ENCODE measurements around the gene PRAC2. TPM values are rescaled to one million over a fixed set of nuclear protein-coding genes. Genes with fewer than 3 reads are reported as not detected.
A peak's percentile ranks its signal among the peaks of the same experiment; 100 is the strongest.

Gene PRAC2
- total RNA-seq, 1 experiment from 2014 or later = 0.76 TPM

GRCh38 chr17:48720266-48721008 lies 2.5 kb upstream of the PRAC2 start:
- DNase-seq (ENCODE audit: low spot score) = no peak

DNA sequence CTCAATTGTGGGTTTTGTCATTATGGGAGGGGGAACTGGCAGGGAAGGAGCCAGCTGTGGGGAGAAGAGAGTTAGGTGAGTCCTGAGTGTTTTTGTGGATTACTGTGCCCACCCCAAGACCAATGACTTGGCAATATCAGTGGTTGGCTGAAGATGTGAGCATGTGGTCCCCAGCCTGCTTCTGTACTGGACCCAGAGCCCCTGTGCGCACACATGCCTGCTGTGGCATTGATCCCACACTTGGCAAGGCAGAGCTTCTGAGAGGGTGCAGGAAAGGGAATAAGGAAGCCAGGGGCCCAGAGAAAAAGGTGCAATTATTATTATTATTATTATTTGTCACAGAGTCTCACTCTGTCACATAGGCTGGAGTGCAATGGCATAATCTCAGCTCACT lies 2.0 kb upstream of the PRAC2 start:
- no peak for DNase-seq (ENCODE audit: low spot score)

- no peak for DNase-seq (ENCODE audit: low spot score)
These were observed 631 bp upstream of the PRAC2 start, which contains the start of gene PRAC1 for GRCh38 chr17:48722201-48722907. Gene PRAC1, minus strand, starts transcription at chr17:48722518. Its CDS starts 126 bp downstream, at chr17:48722392.

- no peak for DNase-seq (ENCODE audit: low spot score)
These were observed 652 bp downstream of the PRAC2 start for GRCh38 chr17:48723423-48724250.

GRCh38 chr17:48724251-48725003 lies 1.4 kb downstream of the PRAC2 start:
- DNase-seq (ENCODE audit: low spot score) = peak; percentile 92

DNA sequence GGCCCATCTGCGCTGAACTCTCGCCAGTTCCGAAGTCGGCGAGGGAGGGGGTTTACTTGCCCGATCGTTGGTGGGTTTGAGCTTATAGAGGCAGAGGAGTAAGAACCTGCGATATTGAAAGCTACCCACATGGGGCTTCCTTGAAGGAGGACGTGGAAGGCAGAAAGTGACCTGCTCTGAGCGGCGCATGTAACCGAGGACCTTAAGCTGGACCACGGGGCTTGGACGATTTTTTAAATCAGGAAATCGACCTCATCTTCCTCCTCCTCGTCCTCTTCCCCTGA lies 2.0 kb downstream of the PRAC2 start:
- no peak for DNase-seq (ENCODE audit: low spot score)

DNA sequence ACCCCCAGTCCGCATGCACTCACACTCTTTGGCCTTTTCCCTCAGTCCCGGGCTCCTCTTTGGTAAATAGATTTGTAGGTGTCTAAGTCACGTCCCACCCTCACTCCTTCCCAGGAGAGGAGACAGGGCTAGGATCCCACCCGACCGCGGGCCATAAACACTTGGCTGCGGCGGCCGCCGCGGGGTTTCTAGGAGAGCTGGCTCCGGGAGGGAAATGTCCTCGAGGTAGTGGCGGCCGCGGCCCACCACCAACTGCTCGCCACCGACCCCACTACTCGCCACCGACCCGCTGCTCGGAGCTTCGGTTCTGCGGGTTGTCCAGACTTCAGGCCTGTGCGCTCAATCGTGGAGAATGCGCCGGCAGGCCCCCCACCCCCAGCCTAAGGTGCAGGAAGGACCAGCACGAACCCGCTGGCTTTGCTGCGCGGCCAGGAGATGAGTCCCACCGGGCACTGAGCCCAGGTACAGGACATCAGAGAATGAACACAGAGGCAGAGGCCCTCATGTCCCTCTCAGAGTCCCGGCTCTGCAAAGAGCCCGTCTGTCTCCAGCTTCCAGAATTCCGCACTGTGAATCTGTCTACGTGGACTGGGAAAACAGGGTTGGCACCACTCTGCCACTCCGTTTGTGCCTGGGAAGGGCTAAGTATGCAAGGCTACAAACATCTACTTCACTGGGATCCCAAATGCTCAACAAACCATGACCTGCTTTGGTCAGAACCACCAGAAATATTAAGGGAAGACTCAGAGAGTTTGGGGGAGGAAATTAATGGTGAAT lies 2.5 kb downstream of the PRAC2 start:
- DNase-seq (ENCODE audit: low spot score) = no peak

DNA sequence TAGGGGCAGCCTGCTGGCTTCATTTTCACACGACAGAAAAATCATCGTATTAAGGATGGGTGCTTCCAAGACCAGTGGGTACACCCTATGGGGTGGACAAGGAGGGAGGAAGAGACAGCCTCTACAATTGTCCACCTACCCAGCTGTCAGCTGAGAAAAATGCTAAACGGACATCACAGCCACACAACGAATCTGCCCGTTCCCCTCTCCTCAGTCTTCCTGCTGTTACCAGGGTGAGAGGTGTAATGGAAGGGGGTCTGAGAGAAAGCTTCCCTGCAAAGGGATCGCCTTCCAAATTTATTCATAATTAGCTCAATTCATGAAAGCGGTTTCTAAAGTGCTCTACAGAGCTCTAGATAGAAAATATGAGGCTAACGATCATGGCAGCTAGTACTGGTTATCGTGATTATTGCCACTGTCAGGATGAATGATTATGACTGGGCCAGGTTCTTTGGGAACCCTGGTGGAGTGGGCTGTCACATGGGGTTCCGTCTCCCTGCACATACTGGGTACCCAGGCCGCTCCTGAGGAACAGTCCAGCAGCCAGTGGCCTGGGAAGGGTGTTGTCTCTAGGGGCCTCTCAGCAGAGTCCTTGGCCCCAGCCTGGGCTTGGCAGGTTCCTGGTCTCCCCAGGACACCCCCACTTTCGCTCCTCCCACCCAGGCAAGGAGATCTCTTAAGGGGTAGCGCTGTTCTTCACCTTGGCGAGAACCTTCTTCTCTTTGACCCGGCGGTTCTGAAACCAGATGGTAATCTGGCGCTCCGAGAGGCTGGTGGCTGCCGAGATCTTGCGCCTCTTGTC lies 3.3 kb downstream of the PRAC2 start:
- no peak for DNase-seq (ENCODE audit: low spot score)

- DNase-seq (ENCODE audit: low spot score) = no peak
These were observed 3.9 kb downstream of the PRAC2 start for GRCh38 chr17:48726916-48727286.

- DNase-seq (ENCODE audit: low spot score) = no peak
These were observed 4.6 kb downstream of the PRAC2 start for GRCh38 chr17:48727415-48728175.

DNA sequence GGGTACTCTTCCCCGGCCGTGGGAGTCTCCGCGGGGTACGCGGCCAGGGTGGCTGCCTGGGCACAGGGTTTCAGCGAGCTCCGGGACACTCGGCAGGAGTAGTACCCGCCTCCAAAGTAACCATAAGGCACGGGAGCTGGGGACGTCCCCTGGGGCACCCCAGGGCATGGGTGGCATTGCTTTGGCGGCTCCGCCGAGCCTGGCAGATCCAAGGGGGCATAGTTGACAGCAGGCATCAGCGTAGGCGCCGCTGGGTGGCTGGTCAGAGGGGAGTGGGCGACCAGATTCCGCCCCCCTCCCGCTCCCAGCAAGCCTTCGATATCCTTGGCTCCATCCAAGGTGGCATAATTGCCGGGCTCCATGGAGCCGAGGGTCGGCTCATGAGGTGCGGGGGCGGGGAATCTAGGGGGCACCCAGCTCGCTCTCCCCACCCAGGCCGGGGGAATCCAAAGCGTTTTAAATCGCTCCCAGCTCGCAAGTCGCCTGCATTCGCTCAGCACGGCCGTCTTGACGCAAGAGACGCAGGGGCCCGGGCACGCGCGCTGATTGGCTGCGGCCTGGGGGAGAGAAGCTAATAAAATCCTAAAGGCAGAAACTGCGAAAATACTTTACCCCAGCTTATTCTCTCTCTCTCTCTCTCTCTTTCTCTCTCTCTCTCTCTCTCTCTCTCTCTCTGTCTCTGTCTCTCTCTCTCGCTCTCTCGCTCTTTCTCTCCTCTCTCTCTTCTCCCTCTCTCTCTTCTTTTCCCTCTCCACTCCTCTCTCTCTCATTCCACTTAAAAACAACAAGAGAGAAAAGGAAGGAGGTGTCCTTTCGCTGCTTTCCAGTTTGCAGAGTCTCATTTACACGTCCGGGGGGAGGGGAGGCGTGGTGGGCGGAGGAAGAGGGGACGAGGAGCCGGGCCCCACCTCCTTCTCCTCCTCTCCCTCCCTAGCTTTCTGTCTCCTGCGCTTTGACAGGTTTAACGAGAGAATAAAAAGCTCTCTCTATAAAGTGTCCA lies 5.5 kb downstream of the PRAC2 start, which contains the start of gene HOXB13:
HOXB13 (minus strand) TSS at position 519 of the 1,000 bp plus-strand sequence; CDS start at position 362, 157 bp downstream.
- peak; percentile 68 for DNase-seq (ENCODE audit: low spot score)

- DNase-seq (ENCODE audit: low spot score) = peak; percentile 22
These were observed 6.6 kb downstream of the PRAC2 start for GRCh38 chr17:48729335-48730239.

- DNase-seq (ENCODE audit: low spot score) = no peak
These were observed 7.2 kb downstream of the PRAC2 start for GRCh38 chr17:48730240-48730550.

- DNase-seq (ENCODE audit: low spot score) = no peak
These were observed 8.4 kb downstream of the PRAC2 start for GRCh38 chr17:48731355-48731754.

DNA sequence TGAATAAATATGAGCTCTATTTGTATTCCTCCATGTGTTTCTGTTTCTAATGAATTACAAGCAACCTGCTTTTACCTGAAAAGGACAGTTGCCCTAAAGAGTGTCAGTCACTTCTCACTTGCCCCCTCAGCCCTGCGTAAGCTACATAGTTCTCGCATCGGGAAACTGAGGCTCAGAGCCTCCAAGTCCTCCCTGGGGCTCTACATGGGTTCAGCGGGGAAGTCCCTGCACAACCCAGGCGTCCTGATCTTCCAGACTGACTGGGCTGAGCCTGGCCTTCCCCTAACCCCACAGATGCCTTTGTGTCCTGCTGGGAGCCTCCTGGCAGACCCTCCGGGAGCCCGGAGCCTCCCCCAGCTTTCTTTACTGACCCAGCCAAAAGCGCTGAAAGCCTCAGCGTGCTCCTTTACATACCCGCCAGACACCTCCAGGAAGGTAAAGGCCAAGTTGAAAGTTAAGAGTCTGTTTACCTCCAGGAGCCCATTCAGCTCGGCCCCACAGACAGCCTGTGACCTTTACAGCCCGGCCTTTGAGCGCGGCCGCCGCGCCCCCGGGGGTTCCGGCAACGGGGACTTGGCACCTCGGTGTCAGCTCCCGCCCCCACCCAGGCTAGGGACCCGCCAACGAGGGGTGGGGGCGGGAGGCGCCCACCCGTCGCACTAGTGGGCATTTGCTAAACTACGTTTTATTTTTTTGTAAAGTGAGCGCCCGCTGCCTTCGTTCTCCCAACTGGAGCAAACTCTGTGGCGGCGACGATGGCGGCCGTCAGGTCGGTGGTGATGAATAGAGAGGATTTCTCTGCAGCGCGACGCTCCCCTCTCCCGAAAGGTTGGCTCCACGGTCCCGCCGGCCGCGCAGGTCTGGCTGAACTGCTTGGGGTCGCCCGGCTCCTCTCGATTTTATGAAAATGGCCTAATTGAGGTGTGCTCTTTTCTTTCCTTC lies 10.0 kb downstream of the PRAC2 start:
- DNase-seq (ENCODE audit: low spot score) = no peak
